A549 (cell line): ENCODE results near the gene ADORA2B. TPM values are rescaled to one million over a fixed set of nuclear protein-coding genes. Genes with fewer than 3 reads are reported as not detected.

Experiments
- ATAC-seq, 2 experiments: fragments of 200-7000 bp in 1 of 2; fragments of >200 bp in 1 of 2; cut with Nextera tagmentation in 1 of 2; cut with Tn5 transposase in 1 of 2; 3 replicates each; pipeline versions ENCODE4 v1.8.0 to v1.9.1; 2018 to 2020; ENCODE audit warnings: mild to moderate bottlenecking in 1 of 2, moderate library complexity in 1 of 2
- CTCF ChIA-PET: fragments of 300-600 bp; sonication (Branson Sonifier 250); formaldehyde crosslinking; extraction: SDS; loops from one replicate; lab custom pipeline; 2021; ENCODE audit warnings: antibody characterized with exemption, inconsistent platforms; lab: Yijun Ruan, JAX
- POLR2A ChIA-PET: fragments of 350-600 bp; formaldehyde crosslinking; extraction: SDS; loops from one replicate; lab custom pipeline; 2021; ENCODE audit warnings: antibody characterized with exemption, inconsistent platforms; lab: Yijun Ruan, JAX
- DNase-seq, 2 experiments: peaks; one replicate each; pipeline versions ENCODE4 v3.0.0 to v3.0.0-alpha.2; 2011 to 2016; ENCODE audit warnings: low read depth in 1 of 2, low spot score in 1 of 2
- FAIRE-seq: peaks from 2 replicates; lab custom pipeline; 2011; peaks lifted over from hg19 to GRCh38; lab: Jason Lieb, UNC
- H3K27ac ChIP-seq, 2 experiments: fragments of >200 bp; sonication (Bioruptor Twin); formaldehyde crosslinking; 3 replicates each; pipeline ENCODE4 v1.5.1; 2016 to 2017
- H3K4me1 ChIP-seq: fragments of >200 bp; sonication (Bioruptor Twin); formaldehyde crosslinking; 3 replicates; pipeline ENCODE4 v1.6.1; 2016
- H3K4me2 ChIP-seq: fragments of >200 bp; sonication (Bioruptor Twin); formaldehyde crosslinking; 3 replicates; pipeline ENCODE4 v1.6.1; 2016
- H3K4me3 ChIP-seq: fragments of >200 bp; sonication (Bioruptor Twin); formaldehyde crosslinking; 3 replicates; pipeline ENCODE4 v1.5.1; 2016
- H3K9me3 ChIP-seq: fragments of >200 bp; sonication (Bioruptor Twin); formaldehyde crosslinking; 3 replicates; pipeline ENCODE4 v1.6.1; 2016
- CBX8 ChIP-seq: fragments of 200-600 bp; sonication (generic); IDR thresholded peaks from 2 replicates; pipeline ENCODE4 v1.6.1; 2016
- CEBPB ChIP-seq, 2 experiments: fragments of >200 bp in 1 of 2; sonication (Bioruptor Twin) in 1 of 2; formaldehyde crosslinking in 1 of 2; IDR thresholded peaks; 2 replicates each; pipeline ENCODE4 v1.6.1; 2012 to 2016
- ESRRA ChIP-seq: fragments of 150-350 bp; IDR thresholded peaks from 2 replicates; pipeline ENCODE4 v1.6.1; 2014; ENCODE audit warnings: mild to moderate bottlenecking, low read length, borderline replicate concordance
- FOSL2 ChIP-seq, 2 experiments: fragments of 450-650 bp in 1 of 2; fragments of >200 bp in 1 of 2; sonication (Bioruptor Twin) in 1 of 2; formaldehyde crosslinking; IDR thresholded peaks; 2 replicates each; pipeline versions ENCODE4 v1.5.0 to v1.6.1; 2016 to 2020; ENCODE audit warnings: mild to moderate bottlenecking in 1 of 2, moderate library complexity in 1 of 2
- GATA3 ChIP-seq: IDR thresholded peaks from 2 replicates; pipeline ENCODE4 v1.6.1; 2012; ENCODE audit warnings: borderline replicate concordance
- HEYL ChIP-seq: fragments of 250-450 bp; sonication (Bioruptor Pico); IDR thresholded peaks from 2 replicates; pipeline ENCODE4 v1.8.0; 2021; ENCODE audit warnings: mild to moderate bottlenecking, moderate library complexity
- HOXB5 ChIP-seq: fragments of 250-450 bp; sonication (Bioruptor Pico); IDR thresholded peaks from 2 replicates; pipeline ENCODE4 v1.5.0; 2020; ENCODE audit warnings: mild to moderate bottlenecking, moderate library complexity
- MAFK ChIP-seq: fragments of 450-650 bp; IDR thresholded peaks from 2 replicates; pipeline ENCODE4 v1.6.1; 2014; ENCODE audit not compliant: partially characterized antibody
- MAZ ChIP-seq: fragments of 150-350 bp; IDR thresholded peaks from 2 replicates; pipeline ENCODE4 v1.6.1; 2014; ENCODE audit warnings: antibody characterized with exemption, low read depth, low read length, borderline replicate concordance
- NR3C1 ChIP-seq: fragments of >200 bp; sonication (Bioruptor Twin); formaldehyde crosslinking; IDR thresholded peaks from 3 replicates; pipeline ENCODE4 v1.6.1; 2017
- RAD21 ChIP-seq, 2 experiments: fragments of >200 bp in 1 of 2; sonication (Bioruptor Twin) in 1 of 2; formaldehyde crosslinking in 1 of 2; IDR thresholded peaks in 1 of 2; conservative IDR thresholded peaks in 1 of 2; 2 replicates in 1 of 2; 3 replicates in 1 of 2; pipeline ENCODE4 v1.6.1; 2012 to 2018; ENCODE audit warnings: inconsistent platforms in 1 of 2
- RARB ChIP-seq: fragments of 250-450 bp; sonication (Bioruptor Pico); IDR thresholded peaks from 2 replicates; pipeline ENCODE4 v1.8.0; 2021; ENCODE audit warnings: mild to moderate bottlenecking, moderate library complexity
- RCOR1 ChIP-seq: fragments of 150-350 bp; IDR thresholded peaks from 2 replicates; pipeline ENCODE4 v1.6.1; 2014; ENCODE audit warnings: antibody characterized with exemption, low read length, low read depth
- SMC3 ChIP-seq: fragments of >200 bp; sonication (Bioruptor Twin); formaldehyde crosslinking; IDR thresholded peaks from 3 replicates; pipeline ENCODE4 v1.6.1; 2018; ENCODE audit warnings: inconsistent platforms
- TFCP2L1 ChIP-seq: fragments of 250-450 bp; sonication (Bioruptor Pico); IDR thresholded peaks from 2 replicates; pipeline ENCODE4 v1.5.0; 2021; ENCODE audit warnings: mild to moderate bottlenecking
- ZSCAN20 ChIP-seq: fragments of 250-450 bp; sonication (Bioruptor Pico); IDR thresholded peaks from 2 replicates; pipeline ENCODE4 v1.8.0; 2022; ENCODE audit warnings: mild to moderate bottlenecking, moderate library complexity
- WGBS: methylation state at CpG from one replicate; pipeline ENCODE4 v1.1.6; 2017; ENCODE audit errors: missing lambda C conversion rate; 5-methylcytosine and 5-hydroxymethylcytosine counted together
- polyA plus RNA-seq, 4 experiments: library from polyadenylated mRNA; depleted of rRNA in 3 of 4; stranded (reverse); fragments of >200 nt; fragmentation: RNase III in 1 of 4; extraction: RNeasy Plus Mini Kit Qiagen cat#74134 plus additional on column Dnase treatment in 1 of 4; gene quantifications; 2 replicates in 3 of 4; 3 replicates in 1 of 4; pipeline ENCODE4 v1.2.3, GENCODE V29; 2011 to 2017
- TF ChIP-seq, protein P1 (sequence below): fragments of 150-350 bp; IDR thresholded peaks from 2 replicates; pipeline ENCODE4 v1.6.1; 2014; ENCODE audit warnings: low read depth, mild to moderate bottlenecking, low read length
- TF ChIP-seq, protein P2 (sequence below): fragments of >200 bp; sonication (Bioruptor Twin); formaldehyde crosslinking; IDR thresholded peaks from 3 replicates; pipeline ENCODE4 v1.5.1; 2016
- TF ChIP-seq, protein P3 (sequence below): fragments of 250-450 bp; sonication (Bioruptor Pico); IDR thresholded peaks from 2 replicates; pipeline ENCODE4 v1.5.0; 2020; ENCODE audit warnings: low read depth, mild to moderate bottlenecking, moderate library complexity
- TF ChIP-seq, protein P4 (sequence below): fragments of >200 bp; sonication (Bioruptor Twin); formaldehyde crosslinking; IDR thresholded peaks from 2 replicates; pipeline ENCODE4 v1.6.1; 2016
- TF ChIP-seq, protein P5 (sequence below): fragments of 200-600 bp; sonication (generic); IDR thresholded peaks from 2 replicates; pipeline ENCODE4 v1.6.1; 2016; ENCODE audit warnings: antibody characterized with exemption, mild to moderate bottlenecking, moderate library complexity

The ADORA2B gene
- polyA plus RNA-seq, 2 of the 4 experiments (the other 2 are of a cell fraction): 5.7 to 10.2 TPM

DNA sequence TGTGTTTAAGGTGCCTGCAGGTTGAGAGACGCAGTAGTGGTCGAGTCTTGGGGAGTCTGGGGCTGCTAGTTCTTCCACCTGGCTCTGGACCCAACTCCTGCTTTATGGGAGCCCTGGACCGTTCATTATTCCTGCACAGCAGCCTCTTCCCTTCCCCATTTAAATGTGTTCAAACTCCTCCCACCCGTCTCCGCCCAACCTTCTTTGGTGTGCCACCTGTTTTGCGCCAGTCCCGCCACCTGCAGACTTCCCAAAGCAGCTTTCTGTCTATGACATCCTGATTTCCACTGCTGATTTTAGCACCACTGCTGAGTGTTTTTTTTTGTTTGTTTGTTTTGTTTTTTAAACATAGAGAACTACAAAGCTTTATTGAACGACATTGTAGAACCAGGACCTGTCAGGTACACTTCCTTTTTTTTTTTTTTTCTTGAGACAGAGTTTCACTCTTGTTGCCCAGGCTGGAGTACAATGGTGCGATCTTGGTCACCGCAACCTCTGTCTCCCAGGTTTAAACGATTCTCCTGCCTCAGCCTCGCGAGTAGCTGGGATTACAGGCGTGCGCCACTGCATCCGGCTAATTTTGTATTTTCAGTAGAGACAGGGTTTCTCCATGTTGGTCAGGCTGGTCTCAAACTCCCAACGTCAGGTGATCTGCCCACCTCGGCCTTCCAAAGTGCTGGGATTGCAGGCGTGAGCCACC, 12.8 kb downstream of the ADORA2B start:
- ChIA-PET CTCF (interaction anchor here (1.9 to 8.2 kb wide), 3 partner anchors 8 to 41 kb away, joined by 6 to 72 read pairs (median 18); partner anchors contain the start of genes ADORA2B, TTC19 and ZSWIM7), POLR2A (no interaction called here)
- H3K4me1 ChIP-seq: peaks cover 38% of the 10 kb centered on the region
- FAIRE-seq (no peak), ATAC-seq (no peak), DNase-seq (no peak)
- TF ChIP-seq MAFK: no peak
- no peak for TF ChIP-seq FOSL2 (IDR thresholded peaks at IDR 0.05)
- no peak for TF ChIP-seq FOSL2 (CRISPR knock-in tag; IDR thresholded peaks at IDR 0.05)
- TF ChIP-seq ZSCAN20 (CRISPR knock-in tag): no peak
- no peak for TF ChIP-seq CEBPB (IDR thresholded peaks at IDR 0.05)
- TF ChIP-seq, protein P1, sequence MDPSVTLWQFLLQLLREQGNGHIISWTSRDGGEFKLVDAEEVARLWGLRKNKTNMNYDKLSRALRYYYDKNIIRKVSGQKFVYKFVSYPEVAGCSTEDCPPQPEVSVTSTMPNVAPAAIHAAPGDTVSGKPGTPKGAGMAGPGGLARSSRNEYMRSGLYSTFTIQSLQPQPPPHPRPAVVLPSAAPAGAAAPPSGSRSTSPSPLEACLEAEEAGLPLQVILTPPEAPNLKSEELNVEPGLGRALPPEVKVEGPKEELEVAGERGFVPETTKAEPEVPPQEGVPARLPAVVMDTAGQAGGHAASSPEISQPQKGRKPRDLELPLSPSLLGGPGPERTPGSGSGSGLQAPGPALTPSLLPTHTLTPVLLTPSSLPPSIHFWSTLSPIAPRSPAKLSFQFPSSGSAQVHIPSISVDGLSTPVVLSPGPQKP: no peak
- TF ChIP-seq, protein P2, sequence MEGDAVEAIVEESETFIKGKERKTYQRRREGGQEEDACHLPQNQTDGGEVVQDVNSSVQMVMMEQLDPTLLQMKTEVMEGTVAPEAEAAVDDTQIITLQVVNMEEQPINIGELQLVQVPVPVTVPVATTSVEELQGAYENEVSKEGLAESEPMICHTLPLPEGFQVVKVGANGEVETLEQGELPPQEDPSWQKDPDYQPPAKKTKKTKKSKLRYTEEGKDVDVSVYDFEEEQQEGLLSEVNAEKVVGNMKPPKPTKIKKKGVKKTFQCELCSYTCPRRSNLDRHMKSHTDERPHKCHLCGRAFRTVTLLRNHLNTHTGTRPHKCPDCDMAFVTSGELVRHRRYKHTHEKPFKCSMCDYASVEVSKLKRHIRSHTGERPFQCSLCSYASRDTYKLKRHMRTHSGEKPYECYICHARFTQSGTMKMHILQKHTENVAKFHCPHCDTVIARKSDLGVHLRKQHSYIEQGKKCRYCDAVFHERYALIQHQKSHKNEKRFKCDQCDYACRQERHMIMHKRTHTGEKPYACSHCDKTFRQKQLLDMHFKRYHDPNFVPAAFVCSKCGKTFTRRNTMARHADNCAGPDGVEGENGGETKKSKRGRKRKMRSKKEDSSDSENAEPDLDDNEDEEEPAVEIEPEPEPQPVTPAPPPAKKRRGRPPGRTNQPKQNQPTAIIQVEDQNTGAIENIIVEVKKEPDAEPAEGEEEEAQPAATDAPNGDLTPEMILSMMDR: no peak
- TF ChIP-seq MAZ: no peak
- WGBS: 93% methylated on average over 18 of the region's 19 CpGs
- H3K9me3 ChIP-seq: no peaks in the 10 kb centered on the region
- H3K27ac ChIP-seq: peak overlapping the region in 1 of 2 experiments; percentile 73; a peak in 3 of 6 replicates
- no peak overlapping the region for H3K4me3 ChIP-seq
- H3K4me2 ChIP-seq: no peak overlapping the region

DNA sequence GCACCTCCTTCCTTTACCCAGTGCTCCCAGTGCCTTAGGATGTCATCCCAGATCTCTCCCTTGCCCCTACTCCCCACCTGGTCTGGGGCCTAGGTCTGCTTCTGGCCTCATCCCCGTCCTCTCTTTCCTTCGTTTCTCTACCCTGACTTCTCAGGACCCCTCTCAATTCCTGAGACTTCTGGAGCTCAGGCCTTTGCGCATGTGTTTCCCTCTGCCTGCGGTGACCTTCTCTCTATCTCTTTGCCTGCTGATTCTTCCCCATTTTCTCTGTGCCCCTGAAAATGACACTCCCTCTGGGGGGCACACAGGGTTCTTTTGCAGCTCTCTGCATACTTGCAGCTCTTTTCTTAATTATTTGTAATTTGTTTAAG, 13.5 kb downstream of the ADORA2B start:
- DNase-seq (no peak), FAIRE-seq (no peak)
- ChIA-PET CTCF (interaction anchor here (1.1 to 8.2 kb wide), 6 partner anchors 9 to 130 kb away, joined by 3 to 72 read pairs (median 10); partner anchors contain the start of genes ADORA2B, TTC19 and ZSWIM7), POLR2A (interaction anchor here (1.5 kb wide), 1 partner anchor 41 kb away, joined by 15 read pairs; the partner anchor contains the start of genes TTC19 and ZSWIM7)
- Histone ChIP-seq H3K4me3 (no peak overlapping the region), H3K27ac (peak overlapping the region; percentile 69 to 73), H3K4me2 (peak overlapping the region; percentile 58), H3K4me1 (peaks cover 45% of the 10 kb centered on the region), H3K9me3 (no peaks in the 10 kb centered on the region)
- 94% methylated on average over 4 of the region's 4 CpGs for WGBS
- TF ChIP-seq, protein P3, sequence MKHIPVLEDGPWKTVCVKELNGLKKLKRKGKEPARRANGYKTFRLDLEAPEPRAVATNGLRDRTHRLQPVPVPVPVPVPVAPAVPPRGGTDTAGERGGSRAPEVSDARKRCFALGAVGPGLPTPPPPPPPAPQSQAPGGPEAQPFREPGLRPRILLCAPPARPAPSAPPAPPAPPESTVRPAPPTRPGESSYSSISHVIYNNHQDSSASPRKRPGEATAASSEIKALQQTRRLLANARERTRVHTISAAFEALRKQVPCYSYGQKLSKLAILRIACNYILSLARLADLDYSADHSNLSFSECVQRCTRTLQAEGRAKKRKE (CRISPR knock-in tag): no peak
- TF ChIP-seq TFCP2L1: no peak
- TF ChIP-seq HOXB5 (CRISPR knock-in tag): no peak
- TF ChIP-seq, protein P4, sequence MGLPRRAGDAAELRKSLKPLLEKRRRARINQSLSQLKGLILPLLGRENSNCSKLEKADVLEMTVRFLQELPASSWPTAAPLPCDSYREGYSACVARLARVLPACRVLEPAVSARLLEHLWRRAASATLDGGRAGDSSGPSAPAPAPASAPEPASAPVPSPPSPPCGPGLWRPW: no peak
- TF ChIP-seq NR3C1: no peak
- TF ChIP-seq ESRRA: no peak
- TF ChIP-seq HEYL (CRISPR knock-in tag): no peak
- TF ChIP-seq GATA3: no peak
- no peak for TF ChIP-seq RARB (CRISPR knock-in tag)
- TF ChIP-seq, protein P1: no peak
- no peak for TF ChIP-seq ZSCAN20 (CRISPR knock-in tag)
- TF ChIP-seq SMC3: no peak
- no peak for TF ChIP-seq RAD21 (conservative IDR thresholded peaks at IDR 0.05 in 1 of 2, IDR thresholded peaks at IDR 0.05 in 1 of 2)
- TF ChIP-seq CBX8: no peak
- TF ChIP-seq RCOR1: no peak
- TF ChIP-seq, protein P5, sequence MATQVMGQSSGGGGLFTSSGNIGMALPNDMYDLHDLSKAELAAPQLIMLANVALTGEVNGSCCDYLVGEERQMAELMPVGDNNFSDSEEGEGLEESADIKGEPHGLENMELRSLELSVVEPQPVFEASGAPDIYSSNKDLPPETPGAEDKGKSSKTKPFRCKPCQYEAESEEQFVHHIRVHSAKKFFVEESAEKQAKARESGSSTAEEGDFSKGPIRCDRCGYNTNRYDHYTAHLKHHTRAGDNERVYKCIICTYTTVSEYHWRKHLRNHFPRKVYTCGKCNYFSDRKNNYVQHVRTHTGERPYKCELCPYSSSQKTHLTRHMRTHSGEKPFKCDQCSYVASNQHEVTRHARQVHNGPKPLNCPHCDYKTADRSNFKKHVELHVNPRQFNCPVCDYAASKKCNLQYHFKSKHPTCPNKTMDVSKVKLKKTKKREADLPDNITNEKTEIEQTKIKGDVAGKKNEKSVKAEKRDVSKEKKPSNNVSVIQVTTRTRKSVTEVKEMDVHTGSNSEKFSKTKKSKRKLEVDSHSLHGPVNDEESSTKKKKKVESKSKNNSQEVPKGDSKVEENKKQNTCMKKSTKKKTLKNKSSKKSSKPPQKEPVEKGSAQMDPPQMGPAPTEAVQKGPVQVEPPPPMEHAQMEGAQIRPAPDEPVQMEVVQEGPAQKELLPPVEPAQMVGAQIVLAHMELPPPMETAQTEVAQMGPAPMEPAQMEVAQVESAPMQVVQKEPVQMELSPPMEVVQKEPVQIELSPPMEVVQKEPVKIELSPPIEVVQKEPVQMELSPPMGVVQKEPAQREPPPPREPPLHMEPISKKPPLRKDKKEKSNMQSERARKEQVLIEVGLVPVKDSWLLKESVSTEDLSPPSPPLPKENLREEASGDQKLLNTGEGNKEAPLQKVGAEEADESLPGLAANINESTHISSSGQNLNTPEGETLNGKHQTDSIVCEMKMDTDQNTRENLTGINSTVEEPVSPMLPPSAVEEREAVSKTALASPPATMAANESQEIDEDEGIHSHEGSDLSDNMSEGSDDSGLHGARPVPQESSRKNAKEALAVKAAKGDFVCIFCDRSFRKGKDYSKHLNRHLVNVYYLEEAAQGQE: no peak
- TF ChIP-seq, all 56 proteins: peak for 0
- ATAC-seq: peak; percentile 35 to 46; a peak in 5 of 6 replicates
